ENCODE data around the gene MZB1.
"Not testable (repeated sequence)": the region's sequence is repeated elsewhere in the genome, so short reads cannot be mapped to it uniquely, and the experiment has no call there.

MZB1 gene

GRCh38 chr5:139410121-139410992 is 20.6 kb upstream of the MZB1 start:
- no peak for DNase-seq

GRCh38 chr5:139409116-139409515 is 19.4 kb upstream of the MZB1 start:
- DNase-seq: not testable (repeated sequence)

- no peak for DNase-seq
These were observed 18.5 kb upstream of the MZB1 start for GRCh38 chr5:139408191-139408590.

GRCh38 chr5:139407517-139407916 is 17.8 kb upstream of the MZB1 start:
- DNase-seq: no peak

GRCh38 chr5:139406963-139407362 is 17.2 kb upstream of the MZB1 start:
- no peak for DNase-seq

GRCh38 chr5:139404484-139404840 is 14.7 kb upstream of the MZB1 start:
- DNase-seq: no peak

GRCh38 chr5:139403787-139404483 is 14.2 kb upstream of the MZB1 start, which contains the start of gene SPATA24:
Gene SPATA24 (minus strand): TSS chr5:139404089. CDS start chr5:139404060, 29 bp downstream.
- peak; percentile 89 to 99 (median 96) for DNase-seq

- no peak for DNase-seq
These were observed 13.7 kb upstream of the MZB1 start for GRCh38 chr5:139403418-139403786.

GRCh38 chr5:139402561-139403158 is 12.9 kb upstream of the MZB1 start:
- DNase-seq: no peak

- no peak for DNase-seq
These were observed 11.8 kb upstream of the MZB1 start for GRCh38 chr5:139401546-139401945.

- DNase-seq: no peak
These were observed 9.9 kb upstream of the MZB1 start for GRCh38 chr5:139399501-139400121.

- no peak for DNase-seq
These were observed 8.2 kb upstream of the MZB1 start for GRCh38 chr5:139397921-139398320.

- no peak for DNase-seq
These were observed 7.0 kb upstream of the MZB1 start for GRCh38 chr5:139396691-139397090.

- no peak for DNase-seq
These were observed 6.3 kb upstream of the MZB1 start for GRCh38 chr5:139395844-139396640.

GRCh38 chr5:139394654-139395566 is 5.2 kb upstream of the MZB1 start, which contains the start of gene PROB1:
Gene PROB1 (minus strand): TSS chr5:139395104. CDS start chr5:139395081, 23 bp downstream.
- no peak for DNase-seq

GRCh38 chr5:139394123-139394653 is 4.5 kb upstream of the MZB1 start:
- peak in 2 of 4 experiments; percentile 18 to 56 for DNase-seq

GRCh38 chr5:139393497-139394122 is 3.9 kb upstream of the MZB1 start:
- no peak for DNase-seq

- peak; percentile 36 to 64 (median 49) for DNase-seq
These were observed 3.2 kb upstream of the MZB1 start for GRCh38 chr5:139392678-139393496.

GRCh38 chr5:139392324-139392677 is 2.6 kb upstream of the MZB1 start:
- DNase-seq: no peak
